Loucy (cell line): ENCODE data around the gene CDK11B.

Experiments
- H2AFZ ChIP-seq: fragments of 200-600 bp; sonication (generic); 2 replicates; pipeline ENCODE4 v1.6.0; 2016; ENCODE audit warnings: antibody characterized with exemption, mild to moderate bottlenecking, low read length, moderate library complexity
- H3F3A ChIP-seq: fragments of 200-600 bp; 2 replicates; pipeline ENCODE4 v1.6.0; 2016; ENCODE audit warnings: antibody characterized with exemption, low read depth, mild to moderate bottlenecking
- H3K27me3 ChIP-seq: fragments of 200-600 bp; sonication (generic); 2 replicates; pipeline ENCODE4 v1.6.1; 2014; ENCODE audit warnings: low read length, mild to moderate bottlenecking; ENCODE audit not compliant: insufficient read depth, poor library complexity, severe bottlenecking
- H3K36me3 ChIP-seq: fragments of 200-600 bp; sonication (generic); 2 replicates; pipeline ENCODE4 v1.6.1; 2016; ENCODE audit warnings: low read length; ENCODE audit not compliant: insufficient read depth
- H3K4me1 ChIP-seq: fragments of 200-600 bp; sonication (generic); 2 replicates; pipeline ENCODE4 v1.5.1; 2014; ENCODE audit warnings: low read length, mild to moderate bottlenecking; ENCODE audit not compliant: insufficient read depth, poor library complexity, severe bottlenecking
- H3K4me2 ChIP-seq: fragments of 200-600 bp; sonication (generic); 2 replicates; pipeline ENCODE4 v1.6.0; 2014; ENCODE audit warnings: antibody characterized with exemption, low read length, low read depth, mild to moderate bottlenecking; ENCODE audit not compliant: poor library complexity, severe bottlenecking
- H3K4me3 ChIP-seq: fragments of 200-600 bp; sonication (generic); 2 replicates; pipeline ENCODE4 v1.5.1; 2014; ENCODE audit warnings: low read length, mild to moderate bottlenecking, mixed read lengths; ENCODE audit not compliant: poor library complexity, severe bottlenecking
- H3K79me2 ChIP-seq: fragments of 200-600 bp; sonication (generic); 2 replicates; pipeline ENCODE4 v1.6.1; 2014; ENCODE audit warnings: low read length; ENCODE audit not compliant: insufficient read depth
- H3K9ac ChIP-seq: fragments of 200-600 bp; sonication (generic); 2 replicates; pipeline ENCODE4 v1.6.0; 2014; ENCODE audit warnings: mild to moderate bottlenecking, low read depth, low read length, moderate library complexity; ENCODE audit not compliant: poor library complexity, severe bottlenecking
- H3K9me2 ChIP-seq: fragments of 200-600 bp; sonication (generic); replicated peaks from 2 replicates; pipeline ENCODE4 v1.6.1; 2016; ENCODE audit warnings: low read depth, low read length, mixed read lengths
- H3K9me3 ChIP-seq: fragments of 200-600 bp; sonication (generic); 2 replicates; pipeline ENCODE4 v1.6.1; 2014; ENCODE audit warnings: mild to moderate bottlenecking, antibody characterized with exemption, low read length, low read depth; ENCODE audit not compliant: insufficient read depth
- H4K20me1 ChIP-seq: fragments of 200-600 bp; sonication (generic); 2 replicates; pipeline ENCODE4 v1.6.0; 2014; ENCODE audit warnings: antibody characterized with exemption, low read length, mild to moderate bottlenecking; ENCODE audit not compliant: insufficient read depth, poor library complexity, severe bottlenecking
- EZH2phosphoT487 ChIP-seq: fragments of 200-600 bp; IDR thresholded peaks from 2 replicates; pipeline ENCODE4 v1.6.1; 2018; ENCODE audit warnings: antibody characterized with exemption, mild to moderate bottlenecking, moderate library complexity, borderline replicate concordance
- TF ChIP-seq, protein P1 (sequence below): fragments of 200-600 bp; sonication (generic); conservative IDR thresholded peaks from 2 replicates; pipeline ENCODE4 v1.5.1; 2014; ENCODE audit warnings: mild to moderate bottlenecking, antibody characterized with exemption, low read length

CDK11B gene

GRCh38 chr1:1603671-1604373 lies 55.0 kb downstream of the CDK11B start:
- H3K9me3 ChIP-seq = no peaks in the 10 kb centered on the region
- no peak overlapping the region for H3K4me3 ChIP-seq
- H3K79me2 ChIP-seq = no peaks in the 10 kb centered on the region
- H3K36me3 ChIP-seq = no peaks in the 10 kb centered on the region
- no peak overlapping the region for H3K9ac ChIP-seq
- H3K9me2 ChIP-seq = no peaks in the 10 kb centered on the region
- no peaks in the 10 kb centered on the region for H3K27me3 ChIP-seq
- H3F3A ChIP-seq = no peaks in the 10 kb centered on the region
- no peak overlapping the region for H3K4me2 ChIP-seq
- no peak overlapping the region for H2AFZ ChIP-seq
- no peaks in the 10 kb centered on the region for H4K20me1 ChIP-seq
- no peak for TF ChIP-seq EZH2phosphoT487
- TF ChIP-seq, protein P1, sequence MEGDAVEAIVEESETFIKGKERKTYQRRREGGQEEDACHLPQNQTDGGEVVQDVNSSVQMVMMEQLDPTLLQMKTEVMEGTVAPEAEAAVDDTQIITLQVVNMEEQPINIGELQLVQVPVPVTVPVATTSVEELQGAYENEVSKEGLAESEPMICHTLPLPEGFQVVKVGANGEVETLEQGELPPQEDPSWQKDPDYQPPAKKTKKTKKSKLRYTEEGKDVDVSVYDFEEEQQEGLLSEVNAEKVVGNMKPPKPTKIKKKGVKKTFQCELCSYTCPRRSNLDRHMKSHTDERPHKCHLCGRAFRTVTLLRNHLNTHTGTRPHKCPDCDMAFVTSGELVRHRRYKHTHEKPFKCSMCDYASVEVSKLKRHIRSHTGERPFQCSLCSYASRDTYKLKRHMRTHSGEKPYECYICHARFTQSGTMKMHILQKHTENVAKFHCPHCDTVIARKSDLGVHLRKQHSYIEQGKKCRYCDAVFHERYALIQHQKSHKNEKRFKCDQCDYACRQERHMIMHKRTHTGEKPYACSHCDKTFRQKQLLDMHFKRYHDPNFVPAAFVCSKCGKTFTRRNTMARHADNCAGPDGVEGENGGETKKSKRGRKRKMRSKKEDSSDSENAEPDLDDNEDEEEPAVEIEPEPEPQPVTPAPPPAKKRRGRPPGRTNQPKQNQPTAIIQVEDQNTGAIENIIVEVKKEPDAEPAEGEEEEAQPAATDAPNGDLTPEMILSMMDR = no peak
- H3K4me1 ChIP-seq = no peaks in the 10 kb centered on the region

GRCh38 chr1:1602968-1603506 lies 55.8 kb downstream of the CDK11B start:
- H4K20me1 ChIP-seq = no peaks in the 10 kb centered on the region
- no peaks in the 10 kb centered on the region for H3F3A ChIP-seq
- no peaks in the 10 kb centered on the region for H3K9me2 ChIP-seq
- no peak overlapping the region for H3K4me3 ChIP-seq
- H2AFZ ChIP-seq = no peak overlapping the region; the same call in 1 of the 2 replicates
- H3K9ac ChIP-seq = no peak overlapping the region
- H3K36me3 ChIP-seq = no peaks in the 10 kb centered on the region
- no peak overlapping the region for H3K4me2 ChIP-seq
- TF ChIP-seq, protein P1 = no peak
- TF ChIP-seq EZH2phosphoT487 = no peak
- H3K9me3 ChIP-seq = no peaks in the 10 kb centered on the region
- no peaks in the 10 kb centered on the region for H3K79me2 ChIP-seq
- H3K4me1 ChIP-seq = no peaks in the 10 kb centered on the region
- H3K27me3 ChIP-seq = no peaks in the 10 kb centered on the region

DNA sequence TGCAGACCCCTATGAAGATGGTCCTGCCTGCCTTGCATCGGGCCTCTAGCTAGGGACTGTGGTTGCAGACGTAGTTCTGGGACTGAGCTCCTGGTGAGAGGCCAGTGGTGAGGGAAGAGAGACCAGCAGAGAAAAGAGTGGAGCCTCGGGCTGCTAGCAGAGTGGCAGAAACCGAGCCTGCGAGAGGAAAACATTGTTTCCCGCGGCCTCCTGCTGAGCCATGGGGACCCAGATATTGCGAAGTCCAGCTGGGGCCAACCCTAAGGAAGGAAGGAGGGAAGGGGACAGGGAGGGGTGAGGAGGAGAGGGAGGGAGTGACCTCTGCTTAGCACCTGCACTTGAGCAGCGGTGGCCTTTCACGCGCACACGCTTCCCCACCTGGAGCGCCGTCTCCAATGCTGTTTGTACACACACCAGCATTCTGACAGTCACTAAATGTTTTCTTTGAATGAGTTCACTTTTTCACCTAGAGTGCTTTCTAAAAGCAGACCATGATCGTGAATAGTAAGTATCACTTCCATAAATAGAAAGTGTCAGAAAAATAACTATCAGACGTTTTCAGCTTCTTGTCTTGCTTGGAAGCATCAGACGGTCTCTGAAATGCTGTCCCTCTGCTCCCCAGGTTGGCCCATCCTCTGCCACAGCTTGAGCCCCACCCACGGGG lies 56.4 kb downstream of the CDK11B start:
- Histone ChIP-seq H3K9me2 (no peaks in the 10 kb centered on the region), H2AFZ (no peak overlapping the region; the same call in 1 of the 2 replicates), H3K9ac (no peak overlapping the region), H3F3A (no peaks in the 10 kb centered on the region), H3K4me1 (no peaks in the 10 kb centered on the region), H3K36me3 (no peaks in the 10 kb centered on the region), H3K9me3 (no peaks in the 10 kb centered on the region), H3K79me2 (no peaks in the 10 kb centered on the region), H4K20me1 (no peaks in the 10 kb centered on the region), H3K27me3 (no peaks in the 10 kb centered on the region), H3K4me2 (no peak overlapping the region), H3K4me3 (no peak overlapping the region)
- TF ChIP-seq, protein P1 = no peak
- no peak for TF ChIP-seq EZH2phosphoT487
